HG03196 (cell line): ENCODE data around the gene ST6GALNAC3.

Experiments
- ATAC-seq: cut with Tn5 transposase; IDR thresholded peaks from one replicate; pipeline ENCODE4 v1.9.1; 2021; ENCODE audit not compliant: unreplicated experiment

Gene ST6GALNAC3

DNA sequence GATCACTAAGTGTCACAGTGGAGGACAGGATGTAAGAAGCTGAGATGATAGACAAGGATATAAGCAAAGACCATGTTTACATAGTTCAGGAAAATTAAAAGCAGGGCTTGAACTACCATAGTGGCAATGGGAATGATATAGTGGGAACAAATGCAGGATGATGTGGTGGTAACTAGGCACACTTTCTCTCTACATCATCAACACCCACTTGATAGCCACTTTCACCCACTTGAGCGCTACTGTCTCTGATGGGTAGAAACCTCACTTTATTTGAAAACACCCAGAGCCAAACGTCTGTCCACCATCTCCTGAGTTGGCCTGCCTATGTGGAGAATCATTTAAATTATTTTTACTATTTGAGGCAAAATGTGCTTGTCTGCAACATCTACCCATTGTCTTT is 487.7 kb downstream of the ST6GALNAC3 start:
- no peak for ATAC-seq

DNA sequence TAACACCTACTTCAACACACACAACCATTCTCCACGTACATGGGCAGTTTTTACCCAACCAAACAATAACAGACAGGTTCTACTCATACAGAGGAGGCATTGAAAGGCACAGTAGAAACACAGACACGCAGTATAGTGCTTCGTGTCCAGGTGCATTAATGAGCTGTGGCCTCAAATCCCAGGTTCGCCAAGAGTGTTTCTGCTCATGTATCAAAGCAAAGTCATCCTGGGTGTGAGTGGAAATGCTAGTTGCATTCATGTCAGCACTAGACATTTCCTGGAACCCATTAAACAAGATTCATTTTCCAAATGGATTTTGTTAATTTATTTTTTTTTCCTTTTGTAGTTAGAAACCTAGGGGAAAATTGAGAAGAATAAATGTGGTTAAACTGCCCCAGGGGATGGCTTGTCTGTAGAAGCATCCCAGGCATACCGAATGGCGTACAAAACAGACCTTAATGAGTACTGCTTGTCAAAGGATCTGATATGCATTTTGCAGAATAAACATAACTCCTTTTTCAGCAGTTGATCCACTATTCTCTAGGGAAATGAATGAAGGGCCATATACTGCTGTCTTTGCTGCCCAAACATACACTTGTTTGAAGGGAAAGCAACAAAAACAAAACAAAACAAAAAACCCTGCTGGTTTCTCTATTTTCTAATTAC is 494.2 kb downstream of the ST6GALNAC3 start:
- no peak for ATAC-seq

DNA sequence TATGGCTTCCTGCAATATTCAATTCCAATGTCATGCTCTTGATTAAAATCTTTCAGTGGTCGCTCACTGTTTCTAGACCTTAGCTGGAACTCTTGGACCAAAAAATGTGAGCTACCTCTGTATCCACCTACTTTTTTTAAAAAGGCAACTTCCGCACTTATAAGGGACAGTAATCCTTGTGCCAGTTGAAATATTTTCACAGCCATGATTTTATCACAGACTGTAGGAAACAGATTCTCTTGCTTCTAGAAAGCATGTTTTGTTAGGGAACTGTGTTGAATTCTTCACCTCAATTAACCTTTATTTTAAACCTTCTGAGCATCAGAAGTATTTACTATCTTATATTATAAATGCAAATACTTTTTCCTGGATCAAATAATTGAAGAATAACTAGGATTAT is 496.7 kb downstream of the ST6GALNAC3 start:
- ATAC-seq: no peak

DNA sequence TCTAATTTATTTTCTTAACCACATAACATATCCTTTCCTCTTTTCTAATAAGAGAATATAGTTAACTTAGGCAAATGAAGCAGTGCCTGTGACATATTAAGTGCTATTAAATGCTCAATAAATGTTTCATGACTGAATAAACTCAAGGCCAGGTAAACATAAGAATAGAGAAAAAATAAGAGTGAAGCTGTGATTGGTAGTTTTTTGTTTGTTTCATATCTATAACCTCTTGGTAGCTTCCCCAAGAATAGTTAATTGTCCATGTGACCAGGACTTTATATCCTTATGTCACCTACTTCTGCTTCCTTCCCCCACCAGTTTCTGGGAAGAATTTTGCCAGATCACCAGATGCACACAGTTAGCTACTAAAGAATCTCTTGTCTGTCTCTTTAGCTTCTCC is 497.7 kb downstream of the ST6GALNAC3 start:
- ATAC-seq: no peak

DNA sequence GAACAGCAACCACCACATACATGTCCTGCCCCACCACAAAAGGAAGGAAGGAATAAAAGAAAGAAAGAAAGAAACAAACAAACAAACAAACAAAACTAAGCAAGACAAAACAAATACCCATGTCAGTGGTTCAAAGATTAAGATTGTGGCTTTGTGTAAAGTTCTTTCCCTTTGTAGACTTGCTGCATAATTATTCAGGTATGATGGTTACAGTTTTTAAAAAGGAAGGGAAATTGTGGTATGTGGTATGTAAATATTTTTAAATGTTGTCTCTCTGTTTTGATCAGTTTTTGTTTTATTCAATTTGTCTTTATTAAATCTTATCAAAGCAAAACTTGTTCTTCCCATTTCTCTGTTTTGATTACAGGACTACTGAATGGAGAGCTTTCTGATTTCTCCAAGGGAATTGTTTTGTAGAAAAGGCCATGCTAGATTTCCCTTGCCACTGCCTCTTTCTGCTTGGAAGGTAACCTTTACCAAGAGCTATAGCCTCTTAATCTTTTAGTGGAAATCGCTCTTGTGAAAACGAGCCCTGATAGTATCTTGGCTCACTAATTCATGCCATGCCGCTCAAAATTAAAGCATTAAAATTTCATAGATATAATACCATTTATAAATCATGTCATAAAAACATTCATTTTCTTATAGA is 502.5 kb downstream of the ST6GALNAC3 start:
- ATAC-seq: no peak

DNA sequence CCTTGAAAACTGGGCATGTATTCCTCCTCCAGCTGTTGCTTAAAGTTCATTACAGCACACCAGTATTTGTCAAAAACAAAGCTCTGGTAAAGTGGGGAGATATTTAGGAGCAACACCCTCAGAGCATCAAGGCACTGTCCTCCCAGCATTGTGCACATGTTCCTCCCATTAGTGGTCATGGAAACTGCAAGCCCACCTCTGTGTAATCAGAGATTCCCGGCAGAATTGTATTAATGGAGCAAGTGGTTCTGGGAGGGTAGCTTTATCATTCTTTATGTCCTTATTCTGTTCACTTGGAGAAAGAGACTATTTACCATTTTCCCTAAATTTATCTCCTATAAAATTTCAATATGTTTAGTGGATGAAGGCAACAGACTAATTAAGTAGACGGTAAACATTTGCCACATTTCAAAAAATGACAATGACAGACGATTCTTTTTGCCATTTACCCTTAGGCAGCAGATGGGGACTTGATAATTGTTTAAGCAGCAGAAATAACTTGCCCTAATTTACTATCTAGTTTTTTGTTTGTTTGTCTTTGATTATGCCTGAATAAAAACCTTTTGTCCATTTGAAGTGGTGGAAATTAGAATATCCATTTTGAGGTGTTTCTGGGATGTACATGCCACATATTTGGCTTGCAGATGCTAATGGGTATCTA is 503.1 kb downstream of the ST6GALNAC3 start:
- no peak for ATAC-seq

DNA sequence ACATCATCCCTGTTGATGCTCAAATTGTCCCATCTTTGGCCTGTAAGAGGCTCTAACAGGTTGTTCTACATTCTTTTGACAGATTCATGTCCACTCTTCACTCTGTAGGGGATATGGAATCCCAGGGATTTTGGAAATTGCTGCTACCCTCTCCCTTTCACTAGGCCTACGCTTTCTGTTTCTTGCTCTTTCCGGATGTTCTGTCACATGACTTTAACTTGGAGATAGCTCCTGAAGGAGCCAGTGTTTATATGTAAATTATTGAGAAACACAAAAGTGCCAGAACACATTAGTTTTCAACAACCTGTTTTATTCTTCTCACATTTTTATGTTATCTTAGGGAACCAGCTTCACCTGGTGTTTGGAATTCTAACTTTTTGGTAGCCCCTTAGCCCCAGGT is 505.7 kb downstream of the ST6GALNAC3 start:
- no peak for ATAC-seq

DNA sequence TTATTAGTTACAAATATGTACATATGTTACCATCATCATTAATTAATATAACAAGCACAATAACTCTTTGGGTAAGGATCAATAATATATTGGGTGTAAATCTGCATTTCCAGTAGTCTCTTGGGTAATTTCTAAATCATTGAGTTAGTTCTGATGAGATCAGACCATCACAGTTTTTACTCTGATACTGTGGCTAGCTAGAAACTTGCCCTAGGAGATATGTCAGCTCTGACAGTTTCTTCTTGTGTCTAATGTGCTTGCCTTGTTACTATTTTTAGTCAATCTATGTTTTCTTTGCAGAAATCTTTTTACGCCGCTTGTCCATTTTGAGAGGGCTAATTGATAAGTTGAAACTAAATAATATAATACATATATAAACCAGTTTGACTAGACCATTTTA is 507.2 kb downstream of the ST6GALNAC3 start:
- no peak for ATAC-seq

DNA sequence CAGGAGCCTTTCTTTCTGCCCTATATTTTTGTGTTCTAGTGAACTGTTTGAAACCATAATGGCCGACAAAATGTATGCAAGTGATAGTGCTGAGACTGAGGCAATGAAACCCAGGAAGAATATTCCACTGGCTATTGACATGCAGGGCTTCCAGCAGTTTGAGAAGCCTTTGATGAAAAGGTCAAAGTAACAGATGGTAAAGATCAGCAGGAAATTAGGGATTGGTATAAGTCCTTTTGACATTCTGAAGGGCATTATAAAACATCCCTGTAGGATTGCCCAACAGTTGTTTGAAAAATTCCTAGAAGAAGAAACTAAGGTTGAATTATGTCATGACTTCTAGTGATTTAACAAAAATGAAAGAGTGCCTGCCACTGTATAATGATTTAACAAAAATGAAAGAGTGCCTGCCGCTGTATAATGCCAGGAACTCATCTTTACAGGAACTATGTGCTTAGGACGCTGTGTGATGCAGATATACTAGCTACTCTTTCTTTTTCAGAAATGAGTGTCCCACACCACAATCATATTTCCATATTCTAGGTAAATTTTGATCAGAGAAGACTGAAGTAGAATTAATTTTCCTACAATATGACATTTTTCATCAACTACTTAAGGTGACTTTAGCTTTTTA is 508.8 kb downstream of the ST6GALNAC3 start:
- ATAC-seq: no peak

DNA sequence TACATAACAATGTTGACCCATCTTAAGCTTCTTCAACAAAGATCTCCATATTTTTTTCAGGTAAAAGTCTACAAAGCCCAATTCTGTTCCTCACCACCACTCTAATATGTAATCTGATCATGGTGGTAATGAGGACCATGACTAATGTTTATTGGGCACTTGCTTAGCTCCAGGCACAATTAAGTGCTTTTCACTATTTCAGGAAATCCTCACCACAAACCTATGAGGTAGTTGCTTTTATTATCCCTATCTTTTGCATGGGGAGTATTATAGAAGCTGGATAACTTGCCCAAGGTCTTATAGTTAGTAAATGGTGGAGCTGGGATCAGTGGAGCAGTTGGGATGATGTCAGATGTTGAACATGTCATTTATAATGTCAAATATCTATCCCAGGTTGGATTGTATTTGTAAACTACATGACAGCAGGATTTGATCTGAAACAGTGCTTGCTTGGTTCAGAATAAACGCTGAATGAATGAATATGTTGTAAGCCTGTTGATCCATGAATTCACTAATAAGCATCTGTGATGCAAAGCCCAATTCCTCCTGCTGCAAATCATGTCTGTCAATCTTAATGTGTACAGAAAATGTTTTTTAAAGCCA is 509.4 kb downstream of the ST6GALNAC3 start:
- ATAC-seq: no peak

DNA sequence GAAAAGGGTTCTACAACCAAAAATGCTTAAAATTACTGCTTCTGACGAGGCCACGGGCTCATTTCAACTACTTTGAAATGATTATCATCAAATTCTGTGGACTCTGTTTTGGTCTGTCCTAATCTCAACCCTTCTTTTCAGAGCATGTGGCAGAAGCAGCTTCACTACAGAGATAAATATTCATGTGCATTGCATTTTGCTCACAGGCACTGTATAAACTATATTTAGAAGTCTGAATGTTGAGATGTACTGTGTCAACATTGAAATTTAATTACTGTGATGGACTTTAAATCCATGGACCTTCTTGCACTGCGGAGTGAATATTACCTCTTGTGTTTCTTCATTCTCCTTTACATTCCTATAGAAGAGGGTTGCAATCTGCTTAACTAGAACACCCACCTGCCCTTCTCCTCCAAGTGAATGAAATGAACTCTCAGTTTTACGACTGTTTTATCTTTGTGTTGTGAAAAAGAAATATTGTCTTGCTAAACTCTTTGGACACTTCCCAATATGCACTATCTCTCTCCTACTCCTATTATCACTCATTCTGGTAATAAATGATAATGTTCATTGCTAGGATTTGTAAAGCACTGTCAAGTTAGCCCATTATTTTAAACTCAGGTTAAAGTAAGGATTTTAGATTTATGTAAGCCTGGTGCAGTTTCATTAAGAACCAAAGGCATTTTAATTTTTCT is 511.6 kb downstream of the ST6GALNAC3 start:
- no peak for ATAC-seq

DNA sequence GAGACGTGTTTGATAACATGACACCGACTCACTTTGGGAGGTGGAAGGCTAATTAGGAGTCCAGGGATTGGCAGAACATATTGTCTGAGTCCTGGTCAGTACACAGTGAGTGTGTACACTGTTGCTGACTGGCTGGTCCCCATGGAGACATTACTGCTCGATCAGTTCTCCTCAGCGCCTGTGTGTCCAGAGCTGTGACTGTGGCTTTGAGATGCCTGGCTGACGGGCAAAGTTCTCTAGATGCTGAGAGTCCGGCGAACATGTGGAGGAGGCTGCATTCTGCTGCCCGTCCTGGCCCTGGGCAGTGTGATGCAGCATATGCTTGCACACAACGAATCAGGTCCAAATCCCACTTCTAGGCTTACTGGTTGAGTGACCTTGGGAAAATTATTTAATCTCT is 512.7 kb downstream of the ST6GALNAC3 start:
- ATAC-seq: no peak

DNA sequence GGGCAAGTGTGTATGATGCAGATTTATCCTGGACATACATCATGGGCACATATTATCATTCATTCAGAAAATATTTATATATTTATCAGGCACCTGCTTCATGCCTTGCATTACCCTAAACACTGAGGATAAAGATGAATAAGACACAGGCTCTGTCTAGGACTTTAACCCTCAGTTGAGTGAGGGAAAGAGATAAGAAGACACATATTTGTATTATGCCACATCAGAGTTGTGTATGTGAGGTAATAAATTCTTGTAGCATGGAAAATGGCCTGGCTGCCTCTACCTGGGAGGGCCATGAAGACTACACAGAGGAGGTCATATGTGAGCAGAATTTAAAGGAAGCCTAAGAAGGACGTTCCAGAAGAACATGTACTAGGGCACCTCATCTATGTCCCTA is 516.9 kb downstream of the ST6GALNAC3 start:
- no peak for ATAC-seq

DNA sequence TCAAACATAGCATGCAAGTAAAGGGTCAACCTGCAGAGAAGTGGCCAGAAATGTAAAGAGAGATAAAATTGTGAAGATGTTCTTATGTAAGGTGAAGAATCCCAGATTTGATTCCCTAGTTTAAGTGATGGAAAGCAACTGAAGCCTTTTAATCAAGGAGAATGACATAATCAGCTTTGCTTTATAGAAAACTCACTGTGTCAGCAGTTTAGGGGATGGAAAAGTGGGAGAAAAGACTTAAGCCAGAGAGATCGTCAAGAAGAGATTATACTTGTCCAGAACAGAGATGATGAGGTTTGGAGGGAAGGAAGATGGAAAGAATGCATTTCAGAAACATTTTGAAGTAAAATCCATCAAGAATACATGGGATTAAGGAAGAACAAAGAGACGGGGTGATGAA is 517.4 kb downstream of the ST6GALNAC3 start:
- no peak for ATAC-seq

DNA sequence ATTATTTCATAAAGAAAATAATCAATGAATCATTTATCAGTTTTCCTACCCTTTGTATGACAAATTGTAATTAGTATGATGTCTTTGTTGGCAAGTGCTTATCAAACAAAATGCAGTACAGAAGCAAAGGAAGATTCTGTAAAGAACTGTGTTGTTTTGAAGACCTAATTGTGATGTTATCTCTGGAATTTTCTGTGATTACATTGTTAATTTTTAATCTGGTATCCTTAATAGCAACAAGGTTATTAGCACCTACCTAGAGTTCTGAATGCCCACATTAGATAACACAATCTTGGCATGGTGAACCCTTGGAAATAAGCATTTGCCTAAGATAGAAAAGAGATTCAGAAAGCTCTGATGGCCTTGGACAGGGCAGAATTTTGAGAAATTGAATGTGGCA is 518.6 kb downstream of the ST6GALNAC3 start:
- ATAC-seq: no peak

DNA sequence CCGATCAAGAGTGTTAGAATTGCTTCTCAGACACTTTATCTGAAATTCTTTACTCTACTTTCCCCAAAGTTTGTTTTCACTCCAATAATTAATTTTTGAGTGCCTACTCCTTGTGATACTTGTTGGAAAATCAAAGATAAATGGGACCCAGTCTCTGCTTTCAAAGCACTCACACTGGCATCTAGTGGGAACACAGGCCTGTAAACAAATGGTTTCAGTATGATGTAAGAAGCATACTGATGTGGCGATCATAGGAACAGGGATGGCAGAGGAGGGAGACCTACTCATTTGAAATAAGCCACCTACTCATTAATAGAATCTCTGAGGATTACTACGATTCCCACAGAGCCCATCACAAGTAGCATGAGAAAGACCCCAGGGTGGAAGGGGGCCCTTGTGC is 519.1 kb downstream of the ST6GALNAC3 start:
- ATAC-seq: no peak

DNA sequence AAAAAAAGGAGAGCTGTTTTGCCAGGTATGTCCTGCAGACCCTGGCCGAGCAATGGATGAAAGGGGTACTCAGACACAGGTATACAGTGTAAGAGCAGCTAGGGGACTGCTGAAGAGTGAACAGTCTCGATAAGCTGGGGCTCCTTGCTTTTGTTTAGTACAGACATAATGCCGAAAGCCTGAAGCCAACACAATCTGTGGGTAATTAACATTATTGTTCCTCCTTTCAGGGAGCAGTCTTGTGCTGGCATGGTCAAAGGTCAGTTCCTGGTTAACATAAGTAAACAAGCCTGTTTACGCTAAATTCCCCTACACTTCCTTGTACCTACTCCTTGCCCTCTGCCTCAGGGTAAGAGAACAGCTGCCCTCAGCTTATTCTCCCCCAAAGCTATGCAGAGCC is 520.5 kb downstream of the ST6GALNAC3 start:
- ATAC-seq: no peak

DNA sequence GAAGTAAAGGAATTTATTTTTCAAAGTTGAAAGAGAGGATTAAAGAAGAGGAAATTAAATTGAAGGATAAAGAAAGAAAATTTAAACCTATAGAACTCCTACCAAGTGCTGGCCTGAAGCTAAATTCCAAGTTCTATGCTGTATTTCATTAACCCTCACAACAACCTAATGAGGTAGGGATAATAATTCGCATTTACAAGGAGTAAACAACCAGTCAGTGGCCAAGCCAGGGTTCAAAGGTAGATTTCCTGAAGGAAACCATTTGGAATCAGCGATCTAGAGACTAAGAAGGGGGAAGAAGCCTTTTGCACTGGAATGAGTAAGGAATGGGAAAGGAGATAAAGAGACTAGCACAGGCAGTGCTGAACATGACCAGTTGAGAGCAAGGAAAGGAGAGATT is 526.9 kb downstream of the ST6GALNAC3 start:
- ATAC-seq: no peak

DNA sequence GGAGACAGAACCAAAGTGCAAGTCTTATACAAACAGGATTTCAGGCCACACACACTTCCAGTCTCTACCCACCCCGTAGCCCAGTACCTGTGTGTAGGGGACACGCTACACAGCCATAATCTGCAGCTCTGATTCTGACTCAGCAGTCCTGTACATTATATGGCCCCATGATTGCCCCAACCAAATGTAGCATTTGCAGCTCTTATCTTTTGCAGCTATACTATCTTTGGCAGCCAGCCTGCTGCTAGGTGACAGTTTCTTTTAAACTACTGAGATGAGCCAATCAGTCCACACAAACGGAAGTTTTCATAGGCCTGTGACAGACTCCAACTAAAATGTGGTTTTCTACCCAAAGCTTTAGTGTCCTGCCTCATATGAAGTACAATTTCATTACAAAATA is 533.2 kb downstream of the ST6GALNAC3 start:
- ATAC-seq: no peak

DNA sequence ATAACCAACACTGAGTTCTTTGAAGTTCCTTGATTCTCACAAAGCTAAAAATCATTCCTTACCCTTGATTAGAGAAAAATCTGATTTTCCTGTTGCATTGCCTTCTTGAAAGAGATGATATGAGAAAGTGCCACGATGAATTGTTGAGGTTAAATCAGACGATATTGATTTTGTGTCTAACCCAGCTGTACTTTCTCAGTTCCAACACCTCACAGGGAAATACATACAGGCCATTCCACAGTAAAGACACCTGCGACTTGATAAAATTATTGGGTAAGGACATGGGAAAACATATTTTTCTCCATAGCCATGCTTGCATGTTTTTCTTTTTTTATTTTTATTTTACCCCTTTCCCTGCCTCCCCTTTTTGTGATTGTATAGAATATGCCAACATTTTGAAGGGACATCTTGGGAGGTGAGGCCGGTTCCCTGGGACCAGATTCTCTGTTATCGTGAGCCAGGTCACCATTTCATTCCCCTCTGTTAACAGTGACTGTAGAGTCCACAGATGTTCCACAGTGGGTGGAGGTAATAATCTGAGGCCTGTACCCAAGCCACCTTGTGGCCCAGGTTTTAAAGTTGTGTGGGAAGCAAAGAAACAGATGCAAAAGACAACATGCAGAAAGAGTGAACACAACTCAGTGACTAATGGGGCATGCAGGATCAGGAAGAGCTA is 537.4 kb downstream of the ST6GALNAC3 start:
- ATAC-seq: no peak
